Smooth muscle cell (in vitro differentiated cells): ENCODE results near the gene PRDM12. TPM values are rescaled to one million over a fixed set of nuclear protein-coding genes. Genes with fewer than 3 reads are reported as not detected.

Experiments used
- DNase-seq: peaks from one replicate; lab custom pipeline; 2025; ENCODE audit not compliant: unreplicated experiment; lab: John Stamatoyannopoulos, UW
- H2AFZ ChIP-seq: fragments of 200-600 bp; sonication (generic); 2 replicates; pipeline ENCODE4 v1.6.0; 2016; ENCODE audit warnings: antibody characterized with exemption, low read depth, mild to moderate bottlenecking
- H3F3A ChIP-seq: fragments of 200-600 bp; sonication (generic); 2 replicates; pipeline ENCODE4 v1.6.0; 2017; ENCODE audit warnings: antibody characterized with exemption, low read depth
- H3K27ac ChIP-seq: fragments of 200-600 bp; sonication (generic); 2 replicates; pipeline ENCODE4 v1.5.1; 2016; ENCODE audit warnings: low read depth, mild to moderate bottlenecking
- H3K27me3 ChIP-seq: fragments of 200-600 bp; sonication (generic); 2 replicates; pipeline ENCODE4 v1.6.1; 2016; ENCODE audit warnings: low read depth, mild to moderate bottlenecking
- H3K36me3 ChIP-seq: fragments of 200-600 bp; sonication (generic); 2 replicates; pipeline ENCODE4 v1.5.1; 2016; ENCODE audit warnings: low read depth
- H3K4me1 ChIP-seq: fragments of 200-600 bp; sonication (generic); 2 replicates; pipeline ENCODE4 v1.5.1; 2016; ENCODE audit warnings: low read depth
- H3K4me2 ChIP-seq: fragments of 200-600 bp; sonication (generic); 2 replicates; pipeline ENCODE4 v1.6.0; 2016; ENCODE audit warnings: mild to moderate bottlenecking
- H3K4me3 ChIP-seq: fragments of 200-600 bp; sonication (generic); 2 replicates; pipeline ENCODE4 v1.5.1; 2016; ENCODE audit warnings: mild to moderate bottlenecking
- H3K79me2 ChIP-seq: fragments of 200-600 bp; sonication (generic); 2 replicates; pipeline ENCODE4 v1.6.0; 2016; ENCODE audit warnings: low read depth, mild to moderate bottlenecking
- H3K9ac ChIP-seq: fragments of 200-600 bp; sonication (generic); 2 replicates; pipeline ENCODE4 v1.6.0; 2016; ENCODE audit warnings: low read depth
- H3K9me3 ChIP-seq: fragments of 200-600 bp; sonication (generic); replicated peaks from 2 replicates; pipeline ENCODE4 v1.5.1; 2016; ENCODE audit warnings: low read depth
- H4K20me1 ChIP-seq: fragments of 200-600 bp; sonication (generic); 2 replicates; pipeline ENCODE4 v1.6.0; 2016; ENCODE audit warnings: low read depth
- WGBS: methylation state at CpG from one replicate; pipeline ENCODE4 v1.1.7; 2016; ENCODE audit warnings: low lambda C conversion rate; 5-methylcytosine and 5-hydroxymethylcytosine counted together
- polyA plus RNA-seq: library from polyadenylated mRNA; unstranded; fragments of >200 nt; fragmentation: Nextera tagmentation; extraction: Ambion mirVana; gene quantifications from 2 replicates; pipeline ENCODE4 v1.2.1, GENCODE V29; 2016
- total RNA-seq: library from RNA; depleted of rRNA; stranded (reverse); fragments of >200 nt; gene quantifications from 2 replicates; pipeline ENCODE4 v1.2.3, GENCODE V29; 2014
- TF ChIP-seq, protein P1 (sequence below): fragments of 200-600 bp; sonication (generic); IDR thresholded peaks from 2 replicates; pipeline ENCODE4 v1.5.1; 2017; ENCODE audit warnings: borderline replicate concordance, mild to moderate bottlenecking, antibody characterized with exemption; ENCODE audit not compliant: insufficient read depth, poor library complexity, severe bottlenecking

The PRDM12 gene
- total and polyA plus RNA-seq, 2 experiments from 2014 or later: not detected

DNA sequence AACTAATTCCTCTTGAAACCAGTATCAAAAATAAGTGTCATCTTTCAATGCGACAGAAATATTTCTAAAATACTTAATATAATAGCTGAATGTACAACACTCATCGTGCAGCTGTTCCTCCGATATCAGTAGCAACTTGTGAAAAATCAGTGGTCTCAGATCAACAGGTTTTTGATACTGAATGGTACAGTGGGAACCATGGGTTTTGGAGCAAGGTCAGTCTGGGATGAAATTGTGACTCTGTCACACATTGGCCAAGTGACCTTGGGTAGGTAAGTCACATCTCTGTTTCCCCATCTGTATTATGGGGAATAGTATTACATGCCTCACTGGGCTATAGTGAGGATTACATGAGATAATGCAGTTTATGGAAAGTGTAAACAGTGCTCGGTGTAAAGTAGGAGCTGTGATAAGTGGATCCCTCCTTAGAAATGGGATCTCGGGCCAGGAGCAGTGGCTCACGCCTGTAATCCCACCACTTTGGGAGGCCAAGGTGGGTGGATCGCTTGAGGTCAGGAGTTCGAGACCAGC lies 46.5 kb downstream of the PRDM12 start:
- Histone ChIP-seq H4K20me1 (peaks cover 21% of the 10 kb centered on the region), H3K27me3 (no peaks in the 10 kb centered on the region), H3F3A (peaks cover 5% of the 10 kb centered on the region), H3K9ac (no peak overlapping the region), H2AFZ (no peak overlapping the region), H3K4me1 (peaks cover 22% of the 10 kb centered on the region), H3K4me2 (no peak overlapping the region), H3K79me2 (peaks cover 30% of the 10 kb centered on the region), H3K4me3 (no peak overlapping the region), H3K36me3 (no peaks in the 10 kb centered on the region), H3K9me3 (no peaks in the 10 kb centered on the region), H3K27ac (no peak overlapping the region)
- TF ChIP-seq, protein P1, sequence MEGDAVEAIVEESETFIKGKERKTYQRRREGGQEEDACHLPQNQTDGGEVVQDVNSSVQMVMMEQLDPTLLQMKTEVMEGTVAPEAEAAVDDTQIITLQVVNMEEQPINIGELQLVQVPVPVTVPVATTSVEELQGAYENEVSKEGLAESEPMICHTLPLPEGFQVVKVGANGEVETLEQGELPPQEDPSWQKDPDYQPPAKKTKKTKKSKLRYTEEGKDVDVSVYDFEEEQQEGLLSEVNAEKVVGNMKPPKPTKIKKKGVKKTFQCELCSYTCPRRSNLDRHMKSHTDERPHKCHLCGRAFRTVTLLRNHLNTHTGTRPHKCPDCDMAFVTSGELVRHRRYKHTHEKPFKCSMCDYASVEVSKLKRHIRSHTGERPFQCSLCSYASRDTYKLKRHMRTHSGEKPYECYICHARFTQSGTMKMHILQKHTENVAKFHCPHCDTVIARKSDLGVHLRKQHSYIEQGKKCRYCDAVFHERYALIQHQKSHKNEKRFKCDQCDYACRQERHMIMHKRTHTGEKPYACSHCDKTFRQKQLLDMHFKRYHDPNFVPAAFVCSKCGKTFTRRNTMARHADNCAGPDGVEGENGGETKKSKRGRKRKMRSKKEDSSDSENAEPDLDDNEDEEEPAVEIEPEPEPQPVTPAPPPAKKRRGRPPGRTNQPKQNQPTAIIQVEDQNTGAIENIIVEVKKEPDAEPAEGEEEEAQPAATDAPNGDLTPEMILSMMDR: no peak
- no peak for DNase-seq
- WGBS: 78% methylated on average over 8 of the region's 8 CpGs

GRCh38 chr9:130711469-130711868 lies 47.1 kb downstream of the PRDM12 start:
- no peak overlapping the region for H3K9ac ChIP-seq
- H3K27me3 ChIP-seq: no peaks in the 10 kb centered on the region
- no peak overlapping the region for H2AFZ ChIP-seq

GRCh38 chr9:130712564-130713285 lies 48.3 kb downstream of the PRDM12 start:
- TF ChIP-seq, protein P1: no peak
- H3K27ac ChIP-seq: peak overlapping the region; percentile 95
- H3K4me1 ChIP-seq: peaks cover 22% of the 10 kb centered on the region
- H3K9ac ChIP-seq: peak overlapping the region; percentile 91
- H3K4me2 ChIP-seq: peak overlapping the region; percentile 98
- H4K20me1 ChIP-seq: peaks cover 39% of the 10 kb centered on the region
- no peaks in the 10 kb centered on the region for H3F3A ChIP-seq
- H3K27me3 ChIP-seq: no peaks in the 10 kb centered on the region
- H3K4me3 ChIP-seq: peak overlapping the region; percentile 76
- peaks cover 48% of the 10 kb centered on the region for H3K79me2 ChIP-seq
- WGBS: 1% methylated on average over 55 of the region's 68 CpGs
- H2AFZ ChIP-seq: peak overlapping the region; percentile 64
- DNase-seq: peak; percentile 99
- no peaks in the 10 kb centered on the region for H3K36me3 ChIP-seq
- H3K9me3 ChIP-seq: no peaks in the 10 kb centered on the region

More at GRCh38 chr9:130711469-130711868, 47.1 kb downstream of the PRDM12 start:
- WGBS: 95% methylated on average over 8 of the region's 8 CpGs
- H3K79me2 ChIP-seq: peaks cover 36% of the 10 kb centered on the region
- no peak overlapping the region for H3K4me2 ChIP-seq
- peaks cover 22% of the 10 kb centered on the region for H3K4me1 ChIP-seq
- TF ChIP-seq, protein P1: no peak
- no peaks in the 10 kb centered on the region for H3K9me3 ChIP-seq
- H3F3A ChIP-seq: peaks cover 5% of the 10 kb centered on the region
- no peak overlapping the region for H3K4me3 ChIP-seq
- no peak overlapping the region for H3K27ac ChIP-seq
- DNase-seq: no peak
- H3K36me3 ChIP-seq: no peaks in the 10 kb centered on the region
- H4K20me1 ChIP-seq: peaks cover 26% of the 10 kb centered on the region
